HepG2 (cell line): ENCODE results near the gene PIGW. TPM values are rescaled to one million over a fixed set of nuclear protein-coding genes. Genes with fewer than 3 reads are reported as not detected.
A peak's percentile ranks its signal among the peaks of the same experiment; 100 is the strongest.

Source experiments
- ATAC-seq: fragments of 200-7000 bp; cut with Tn5 transposase; 3 replicates; pipeline ENCODE4 v1.9.1; 2020; ENCODE audit warnings: mild to moderate bottlenecking, moderate library complexity
- BruUV-seq: library from RNA; stranded (reverse); fragments of 400-500 nt; replicated peaks from 2 replicates; lab custom pipeline; 2021; lab: Mats Ljungman, UMichigan
- CTCF ChIA-PET: fragments of 300-600 bp; formaldehyde crosslinking; extraction: SDS; loops from one replicate; lab custom pipeline; 2021; ENCODE audit warnings: low total read pairs, inconsistent platforms, low intra/inter-chr PET ratio; lab: Yijun Ruan, JAX
- POLR2A ChIA-PET: fragments of 350-600 bp; sonication (Branson Sonifier 250); formaldehyde crosslinking; loops from one replicate; lab custom pipeline; 2020; ENCODE audit warnings: antibody characterized with exemption, inconsistent platforms; lab: Yijun Ruan, JAX
- DNase-seq: peaks from one replicate; pipeline ENCODE4 v3.0.0-alpha.2; 2015; ENCODE audit warnings: low spot score
- FAIRE-seq: peaks from 3 replicates; lab custom pipeline; 2011; peaks lifted over from hg19 to GRCh38; lab: Jason Lieb, UNC
- H2AFZ ChIP-seq: one replicate; pipeline ENCODE4 v1.6.1; 2011; ENCODE audit warnings: low read length, inconsistent platforms
- H3K27ac ChIP-seq: fragments of 300-600 bp; 3 replicates; pipeline ENCODE4 v1.8.0; 2011; ENCODE audit warnings: mixed run types, mild to moderate bottlenecking, mixed read lengths, low read length, inconsistent platforms; ENCODE audit not compliant: insufficient read depth; ENCODE audit errors: extremely low read length
- H3K27me3 ChIP-seq, 2 experiments: fragments of 200-600 bp in 1 of 2; 2 replicates in 1 of 2; 3 replicates in 1 of 2; pipeline versions ENCODE4 v1.6.0 to v1.8.0; 2011; ENCODE audit warnings: low read length in 2 of 2, mild to moderate bottlenecking in 2 of 2, moderate library complexity in 2 of 2, inconsistent platforms in 1 of 2; ENCODE audit not compliant: insufficient read depth in 2 of 2, control insufficient read depth in 1 of 2
- H3K36me3 ChIP-seq, 2 experiments: fragments of 200-600 bp in 1 of 2; replicated peaks in 1 of 2; 2 replicates in 1 of 2; 3 replicates in 1 of 2; pipeline versions ENCODE4 v1.5.1 to v1.8.0; 2011; ENCODE audit warnings: low read length in 2 of 2, inconsistent platforms in 1 of 2; ENCODE audit not compliant: insufficient read depth in 2 of 2, control insufficient read depth in 1 of 2
- H3K4me1 ChIP-seq: 2 replicates; pipeline ENCODE4 v1.5.1; 2012; ENCODE audit warnings: low read length, inconsistent platforms; ENCODE audit not compliant: insufficient read depth
- H3K4me2 ChIP-seq: 2 replicates; pipeline ENCODE4 v1.6.0; 2011; ENCODE audit warnings: low read depth, low read length, inconsistent platforms
- H3K4me3 ChIP-seq, 3 experiments: fragments of 200-600 bp in 1 of 3; sonication (generic), shearing (Covaris generic) in 1 of 3; replicated peaks in 1 of 3; 2 replicates each; pipeline ENCODE4 v1.5.1; 2011 to 2016; ENCODE audit warnings: low read length in 3 of 3, inconsistent platforms in 2 of 3, low read depth in 2 of 3, mild to moderate bottlenecking in 2 of 3, control low read depth in 1 of 3, mixed read lengths in 1 of 3; ENCODE audit not compliant: insufficient read depth in 1 of 3
- H3K79me2 ChIP-seq: one replicate; pipeline ENCODE4 v1.6.1; 2011; ENCODE audit warnings: low read length, inconsistent platforms; ENCODE audit not compliant: insufficient read depth
- H3K9ac ChIP-seq: 2 replicates; pipeline ENCODE4 v1.6.0; 2011; ENCODE audit warnings: mild to moderate bottlenecking, low read depth, low read length, inconsistent platforms; ENCODE audit not compliant: insufficient read depth
- H3K9me3 ChIP-seq: 2 replicates; pipeline ENCODE4 v1.5.1; 2012; ENCODE audit warnings: mild to moderate bottlenecking, low read length
- H4K20me1 ChIP-seq: 2 replicates; pipeline ENCODE4 v1.6.0; 2011; ENCODE audit warnings: inconsistent platforms, mild to moderate bottlenecking, low read length, moderate library complexity; ENCODE audit not compliant: insufficient read depth
- JARID2 ChIP-seq: sonication (generic); formaldehyde crosslinking; IDR thresholded peaks from 2 replicates; pipeline ENCODE4 v1.8.1; 2023; ENCODE audit warnings: missing genetic modification reagents, inconsistent platforms; ENCODE audit not compliant: insufficient replicate concordance
- MXD1 ChIP-seq: sonication (generic); formaldehyde crosslinking; IDR thresholded peaks from 2 replicates; pipeline ENCODE4 v1.4.0; 2020; ENCODE audit warnings: mild to moderate bottlenecking, missing genetic modification reagents
- NR3C1 ChIP-seq: sonication (generic); formaldehyde crosslinking; IDR thresholded peaks from 2 replicates; pipeline ENCODE4 v1.4.0; 2020; ENCODE audit warnings: missing genetic modification reagents
- ZBTB3 ChIP-seq: sonication (generic); formaldehyde crosslinking; IDR thresholded peaks from 2 replicates; pipeline ENCODE4 v1.4.0; 2020; ENCODE audit warnings: low read depth, mild to moderate bottlenecking, moderate library complexity, missing genetic modification reagents, borderline replicate concordance
- ZNF841 ChIP-seq: sonication (generic); formaldehyde crosslinking; IDR thresholded peaks from 2 replicates; pipeline ENCODE4 v1.8.1; 2023; ENCODE audit warnings: missing genetic modification reagents, borderline replicate concordance
- ZNF850 ChIP-seq: sonication (generic); formaldehyde crosslinking; conservative IDR thresholded peaks from 2 replicates; pipeline ENCODE4 v1.9.0; 2021; ENCODE audit warnings: mild to moderate bottlenecking, missing genetic modification reagents
- WGBS: methylation state at CpG from one replicate; pipeline ENCODE4 v1.1.6; 2017; ENCODE audit warnings: low lambda C conversion rate; 5-methylcytosine and 5-hydroxymethylcytosine counted together
- in situ Hi-C: cut with HindIII; loops from 2 replicates; pipeline ENCODE4 v1.10.0; 2017; ENCODE audit warnings: low pct_unique_long_range_greater_than_20kb; ENCODE audit not compliant: extremely low pct_ligation_motif_present
- intact Hi-C: fragments of 100-400 bp; cut with micrococcal nuclease; formaldehyde crosslinking; loops from one replicate; pipeline ENCODE4 v1.10.0; 2022; ENCODE audit not compliant: unreplicated experiment
- polyA plus RNA-seq, 8 experiments: library from polyadenylated mRNA; depleted of rRNA in 3 of 8; stranded (reverse) in 7 of 8; unstranded in 1 of 8; fragments of >200 nt; fragmentation: Illumina TruSeq in 4 of 8; extraction: Trizol in 4 of 8; gene quantifications; 2 replicates each; pipeline versions ENCODE4 v1.2.1 to v1.2.3, GENCODE V29; 2011 to 2016; ENCODE audit warnings: low read depth in 4 of 8, missing spikeins in 1 of 8, mixed read lengths in 1 of 8; ENCODE audit not compliant: insufficient read depth in 1 of 8
- total RNA-seq, 5 experiments: library from RNA; depleted of rRNA; stranded (reverse); fragments of >200 nt; fragmentation: Illumina TruSeq; extraction: Trizol; gene quantifications; 2 replicates each; pipeline ENCODE4 v1.2.3, GENCODE V29; 2016; ENCODE audit warnings: low read depth in 1 of 5
- TF ChIP-seq, protein P1 (sequence below): sonication (generic); formaldehyde crosslinking; IDR thresholded peaks from 2 replicates; pipeline ENCODE4 v1.5.1; 2020; ENCODE audit warnings: mild to moderate bottlenecking, missing genetic modification reagents, moderate library complexity
- TF ChIP-seq, protein P2 (sequence below): sonication (generic); formaldehyde crosslinking; IDR thresholded peaks from 2 replicates; pipeline ENCODE4 v1.4.0; 2020; ENCODE audit warnings: mild to moderate bottlenecking, missing genetic modification reagents

The PIGW gene
- total and polyA plus RNA-seq, 2 of the 13 experiments (the other 11 are each of a cell fraction or from before 2014, with no cell fraction given), result 9.0 to 24.0 TPM

DNA sequence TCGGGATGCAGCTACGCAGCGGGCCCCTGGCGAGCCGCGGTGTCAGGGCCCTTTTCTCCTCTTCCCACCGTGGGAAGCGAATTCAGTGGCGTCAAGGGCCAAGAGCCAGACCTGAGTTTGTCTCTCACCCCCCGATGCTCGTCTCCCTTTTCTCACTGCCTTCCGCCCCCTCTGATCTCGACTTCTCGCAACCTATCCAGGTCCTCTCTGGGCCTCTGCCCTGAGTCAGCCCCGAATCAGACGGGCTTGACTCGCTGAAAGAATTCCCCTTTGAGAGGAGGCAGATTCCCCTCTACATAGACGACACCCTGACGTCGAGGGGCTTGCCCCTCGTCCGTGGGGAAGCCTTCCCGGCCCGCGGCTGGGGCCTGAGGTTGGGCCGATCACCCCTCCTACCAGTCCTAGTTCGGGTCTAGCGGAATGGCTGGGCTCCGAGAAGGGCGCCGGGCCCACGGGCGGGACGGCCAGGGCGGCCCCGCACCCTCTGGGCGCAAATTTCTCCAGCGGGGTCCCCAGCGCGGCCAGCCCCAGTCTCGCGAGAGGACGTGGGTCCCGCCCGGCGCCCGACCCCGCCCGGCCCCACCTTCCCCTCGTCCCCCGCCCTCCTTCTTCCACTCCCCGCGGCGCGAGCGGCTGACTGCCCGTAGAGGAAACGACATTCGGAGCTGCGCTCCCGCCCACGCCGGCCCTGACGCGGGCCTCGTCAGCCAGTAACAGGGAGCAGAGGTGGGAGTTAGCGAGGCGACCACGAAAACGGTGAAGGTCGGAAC is 9.7 kb downstream of the PIGW start, which contains the start of gene GGNBP2 (continued):
- peak; percentile 89; the same call in 1 of the 2 replicates for TF ChIP-seq ZBTB3
- no peak for TF ChIP-seq NR3C1 (CRISPR knock-in tag)
- TF ChIP-seq, protein P1, sequence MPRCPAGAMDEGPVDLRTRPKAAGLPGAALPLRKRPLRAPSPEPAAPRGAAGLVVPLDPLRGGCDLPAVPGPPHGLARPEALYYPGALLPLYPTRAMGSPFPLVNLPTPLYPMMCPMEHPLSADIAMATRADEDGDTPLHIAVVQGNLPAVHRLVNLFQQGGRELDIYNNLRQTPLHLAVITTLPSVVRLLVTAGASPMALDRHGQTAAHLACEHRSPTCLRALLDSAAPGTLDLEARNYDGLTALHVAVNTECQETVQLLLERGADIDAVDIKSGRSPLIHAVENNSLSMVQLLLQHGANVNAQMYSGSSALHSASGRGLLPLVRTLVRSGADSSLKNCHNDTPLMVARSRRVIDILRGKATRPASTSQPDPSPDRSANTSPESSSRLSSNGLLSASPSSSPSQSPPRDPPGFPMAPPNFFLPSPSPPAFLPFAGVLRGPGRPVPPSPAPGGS (CRISPR knock-in tag), result no peak
- no peak for TF ChIP-seq JARID2

DNA sequence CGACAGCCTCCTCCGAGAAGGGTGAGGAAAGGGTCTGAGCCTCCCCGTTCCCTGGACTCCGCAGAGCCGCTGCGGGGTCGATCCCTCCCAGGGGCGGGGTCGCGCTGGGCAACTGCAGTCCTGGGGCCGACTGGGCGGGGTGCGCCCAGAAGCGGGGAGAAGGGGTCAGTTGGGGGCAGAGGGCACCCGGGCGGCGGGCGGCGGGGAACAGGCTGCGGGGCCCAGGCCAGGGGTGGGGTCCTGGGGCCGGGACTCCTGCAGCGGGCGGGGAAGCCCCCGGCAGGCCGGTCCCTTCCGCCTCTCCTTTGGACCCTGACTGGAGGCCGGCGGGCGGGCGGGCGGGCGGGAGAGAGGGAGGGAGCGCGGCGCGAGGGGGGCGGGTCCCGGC is 10.3 kb downstream of the PIGW start:
- H3K79me2 ChIP-seq, result peaks cover 53% of the 10 kb centered on the region
- CTCF ChIA-PET, result no interaction called here
- TF ChIP-seq, protein P2, sequence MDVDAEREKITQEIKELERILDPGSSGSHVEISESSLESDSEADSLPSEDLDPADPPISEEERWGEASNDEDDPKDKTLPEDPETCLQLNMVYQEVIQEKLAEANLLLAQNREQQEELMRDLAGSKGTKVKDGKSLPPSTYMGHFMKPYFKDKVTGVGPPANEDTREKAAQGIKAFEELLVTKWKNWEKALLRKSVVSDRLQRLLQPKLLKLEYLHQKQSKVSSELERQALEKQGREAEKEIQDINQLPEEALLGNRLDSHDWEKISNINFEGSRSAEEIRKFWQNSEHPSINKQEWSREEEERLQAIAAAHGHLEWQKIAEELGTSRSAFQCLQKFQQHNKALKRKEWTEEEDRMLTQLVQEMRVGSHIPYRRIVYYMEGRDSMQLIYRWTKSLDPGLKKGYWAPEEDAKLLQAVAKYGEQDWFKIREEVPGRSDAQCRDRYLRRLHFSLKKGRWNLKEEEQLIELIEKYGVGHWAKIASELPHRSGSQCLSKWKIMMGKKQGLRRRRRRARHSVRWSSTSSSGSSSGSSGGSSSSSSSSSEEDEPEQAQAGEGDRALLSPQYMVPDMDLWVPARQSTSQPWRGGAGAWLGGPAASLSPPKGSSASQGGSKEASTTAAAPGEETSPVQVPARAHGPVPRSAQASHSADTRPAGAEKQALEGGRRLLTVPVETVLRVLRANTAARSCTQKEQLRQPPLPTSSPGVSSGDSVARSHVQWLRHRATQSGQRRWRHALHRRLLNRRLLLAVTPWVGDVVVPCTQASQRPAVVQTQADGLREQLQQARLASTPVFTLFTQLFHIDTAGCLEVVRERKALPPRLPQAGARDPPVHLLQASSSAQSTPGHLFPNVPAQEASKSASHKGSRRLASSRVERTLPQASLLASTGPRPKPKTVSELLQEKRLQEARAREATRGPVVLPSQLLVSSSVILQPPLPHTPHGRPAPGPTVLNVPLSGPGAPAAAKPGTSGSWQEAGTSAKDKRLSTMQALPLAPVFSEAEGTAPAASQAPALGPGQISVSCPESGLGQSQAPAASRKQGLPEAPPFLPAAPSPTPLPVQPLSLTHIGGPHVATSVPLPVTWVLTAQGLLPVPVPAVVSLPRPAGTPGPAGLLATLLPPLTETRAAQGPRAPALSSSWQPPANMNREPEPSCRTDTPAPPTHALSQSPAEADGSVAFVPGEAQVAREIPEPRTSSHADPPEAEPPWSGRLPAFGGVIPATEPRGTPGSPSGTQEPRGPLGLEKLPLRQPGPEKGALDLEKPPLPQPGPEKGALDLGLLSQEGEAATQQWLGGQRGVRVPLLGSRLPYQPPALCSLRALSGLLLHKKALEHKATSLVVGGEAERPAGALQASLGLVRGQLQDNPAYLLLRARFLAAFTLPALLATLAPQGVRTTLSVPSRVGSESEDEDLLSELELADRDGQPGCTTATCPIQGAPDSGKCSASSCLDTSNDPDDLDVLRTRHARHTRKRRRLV (CRISPR knock-in tag), result 0 out of 2 replicates have a peak, but pooled peaks have one; percentile 1
- TF ChIP-seq ZNF850 (CRISPR knock-in tag) (peak; percentile 72; the same call in 1 of the 2 replicates), ZNF841 (peak; percentile 70; the same call in 1 of the 2 replicates), MXD1 (CRISPR knock-in tag) (0 out of 2 replicates have a peak, but pooled peaks have one; percentile 17)

More for the DNA sequence above, 10.3 kb downstream of the PIGW start:
- peak overlapping the region; percentile 100 for H3K9ac ChIP-seq
- H3K36me3 ChIP-seq, result no peaks in the 10 kb centered on the region; a peak in 1 of 5 replicates
- H3K4me1 ChIP-seq, result peaks cover 33% of the 10 kb centered on the region
- POLR2A ChIA-PET, result interaction anchor here (0.6 to 4.2 kb wide), 9 partner anchors 10 to 1074 kb away, joined by 3 to 107 read pairs (median 5); partner anchors contain the start of genes DHRS11, MRM1, MYO19 and PIGW
- H3K4me2 ChIP-seq, result peak overlapping the region; percentile 71
- no peak for DNase-seq
- no peak for ATAC-seq
- BruUV-seq, result no TSS peak
- peak overlapping the region; percentile 88 to 100 (median 93) for H3K4me3 ChIP-seq
- peaks cover 0 to 5% of the 10 kb centered on the region in 2 experiments; a peak in 1 of 5 replicates for H3K27me3 ChIP-seq
- FAIRE-seq, result no peak
- in situ Hi-C loops (no loop called here), intact Hi-C loops (loop anchor here (5.0 kb wide), 1 partner anchor 47 kb away; the partner anchor contains the start of gene DHRS11)
- WGBS, result no CpG with 5 or more reads among the region's 38 CpGs
- H3K9me3 ChIP-seq, result no peaks in the 10 kb centered on the region
- peaks cover 31% of the 10 kb centered on the region for H4K20me1 ChIP-seq
- no peak overlapping the region for H2AFZ ChIP-seq
- peak overlapping the region; percentile 100 for H3K27ac ChIP-seq
